Lower lobe of right lung (tissue), 2 donors: ENCODE data around the gene KRT2. TPM values are rescaled to one million over a fixed set of nuclear protein-coding genes. Genes with fewer than 3 reads are reported as not detected.

Experiments
- ATAC-seq, 2 donors: fragments of 200-7000 bp; cut with Tn5 transposase; one replicate each; pipeline ENCODE4 v1.9.1; 2020 to 2022; ENCODE audit warnings: mild to moderate bottlenecking in 2 of 2, moderate library complexity in 2 of 2
- DNase-seq: peaks from one replicate; pipeline ENCODE4 v3.0.0-alpha.2; 2020
- H3K27ac ChIP-seq: fragments of 200-600 bp; one replicate; pipeline ENCODE4 v1.8.0; 2022
- H3K27me3 ChIP-seq: fragments of 200-600 bp; one replicate; pipeline ENCODE4 v1.8.0; 2022; ENCODE audit warnings: low read depth
- H3K36me3 ChIP-seq: fragments of 200-600 bp; one replicate; pipeline ENCODE4 v1.8.0; 2022; ENCODE audit warnings: mild to moderate bottlenecking
- H3K4me1 ChIP-seq: fragments of 200-600 bp; one replicate; pipeline ENCODE4 v1.8.0; 2022
- H3K4me3 ChIP-seq: fragments of 200-600 bp; one replicate; pipeline ENCODE4 v1.8.0; 2022; ENCODE audit warnings: mild to moderate bottlenecking
- H3K9me3 ChIP-seq: fragments of 200-600 bp; one replicate; pipeline ENCODE4 v1.8.0; 2022
- intact Hi-C: fragments of 100-400 bp; cut with DNase I; formaldehyde crosslinking; loops from one replicate; pipeline ENCODE4 v1.11.0; 2022
- total RNA-seq: library from RNA; stranded (reverse); fragmentation: NEBNext Ultra II Directional; extraction: Animal tissue kit (Norgen Biotek cat#: 25700); gene quantifications from one replicate; pipeline ENCODE4 v1.2.1, GENCODE V29; 2021
- TF ChIP-seq, protein P1 (sequence below): fragments of 200-600 bp; IDR thresholded peaks from one replicate; pipeline ENCODE4 v1.8.0; 2022; ENCODE audit warnings: antibody characterized with exemption, mild to moderate bottlenecking
- donor health status: DM: no; HTN: yes; CAD: no; lungs with severe emphysema.

Gene KRT2
- total RNA-seq, 1 donor from 2014 or later = not detected

DNA sequence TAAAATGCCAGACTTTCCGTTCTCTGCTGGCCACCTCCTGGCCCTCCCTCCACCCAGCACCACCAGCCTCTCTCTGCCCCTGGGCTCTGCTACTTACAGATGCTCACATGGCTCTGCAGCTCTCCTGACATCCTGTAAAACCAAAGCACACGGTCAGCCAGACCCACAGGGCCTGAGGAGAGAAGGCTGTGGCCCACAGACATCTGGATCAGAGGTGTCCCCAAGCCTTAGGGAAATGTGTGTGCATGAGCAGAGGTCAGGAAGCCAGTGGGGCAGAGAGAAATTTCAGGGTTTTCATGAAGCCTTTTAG lies 39.8 kb upstream of the KRT2 start:
- Histone ChIP-seq H3K36me3 (no peaks in the 10 kb centered on the region), H3K27me3 (peaks cover 46% of the 10 kb centered on the region), H3K27ac (no peak overlapping the region), H3K4me3 (no peak overlapping the region), H3K9me3 (no peaks in the 10 kb centered on the region), H3K4me1 (peaks cover 9% of the 10 kb centered on the region)
- TF ChIP-seq, protein P1, sequence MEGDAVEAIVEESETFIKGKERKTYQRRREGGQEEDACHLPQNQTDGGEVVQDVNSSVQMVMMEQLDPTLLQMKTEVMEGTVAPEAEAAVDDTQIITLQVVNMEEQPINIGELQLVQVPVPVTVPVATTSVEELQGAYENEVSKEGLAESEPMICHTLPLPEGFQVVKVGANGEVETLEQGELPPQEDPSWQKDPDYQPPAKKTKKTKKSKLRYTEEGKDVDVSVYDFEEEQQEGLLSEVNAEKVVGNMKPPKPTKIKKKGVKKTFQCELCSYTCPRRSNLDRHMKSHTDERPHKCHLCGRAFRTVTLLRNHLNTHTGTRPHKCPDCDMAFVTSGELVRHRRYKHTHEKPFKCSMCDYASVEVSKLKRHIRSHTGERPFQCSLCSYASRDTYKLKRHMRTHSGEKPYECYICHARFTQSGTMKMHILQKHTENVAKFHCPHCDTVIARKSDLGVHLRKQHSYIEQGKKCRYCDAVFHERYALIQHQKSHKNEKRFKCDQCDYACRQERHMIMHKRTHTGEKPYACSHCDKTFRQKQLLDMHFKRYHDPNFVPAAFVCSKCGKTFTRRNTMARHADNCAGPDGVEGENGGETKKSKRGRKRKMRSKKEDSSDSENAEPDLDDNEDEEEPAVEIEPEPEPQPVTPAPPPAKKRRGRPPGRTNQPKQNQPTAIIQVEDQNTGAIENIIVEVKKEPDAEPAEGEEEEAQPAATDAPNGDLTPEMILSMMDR = no peak
- no peak for ATAC-seq
- intact Hi-C loops = no loop called here
- DNase-seq = no peak

- no peaks in the 10 kb centered on the region for H3K9me3 ChIP-seq
- no peak overlapping the region for H3K27ac ChIP-seq
- TF ChIP-seq, protein P1 = no peak
- ATAC-seq (peak; percentile 47 to 57), DNase-seq (no peak)
- H3K4me1 ChIP-seq = peaks cover 9% of the 10 kb centered on the region
- intact Hi-C loops = no loop called here
- no peaks in the 10 kb centered on the region for H3K36me3 ChIP-seq
- H3K27me3 ChIP-seq = peaks cover 51% of the 10 kb centered on the region
- peak overlapping the region; percentile 41 for H3K4me3 ChIP-seq
These were observed 39.2 kb upstream of the KRT2 start for GRCh38 chr12:52691076-52691840.

DNA sequence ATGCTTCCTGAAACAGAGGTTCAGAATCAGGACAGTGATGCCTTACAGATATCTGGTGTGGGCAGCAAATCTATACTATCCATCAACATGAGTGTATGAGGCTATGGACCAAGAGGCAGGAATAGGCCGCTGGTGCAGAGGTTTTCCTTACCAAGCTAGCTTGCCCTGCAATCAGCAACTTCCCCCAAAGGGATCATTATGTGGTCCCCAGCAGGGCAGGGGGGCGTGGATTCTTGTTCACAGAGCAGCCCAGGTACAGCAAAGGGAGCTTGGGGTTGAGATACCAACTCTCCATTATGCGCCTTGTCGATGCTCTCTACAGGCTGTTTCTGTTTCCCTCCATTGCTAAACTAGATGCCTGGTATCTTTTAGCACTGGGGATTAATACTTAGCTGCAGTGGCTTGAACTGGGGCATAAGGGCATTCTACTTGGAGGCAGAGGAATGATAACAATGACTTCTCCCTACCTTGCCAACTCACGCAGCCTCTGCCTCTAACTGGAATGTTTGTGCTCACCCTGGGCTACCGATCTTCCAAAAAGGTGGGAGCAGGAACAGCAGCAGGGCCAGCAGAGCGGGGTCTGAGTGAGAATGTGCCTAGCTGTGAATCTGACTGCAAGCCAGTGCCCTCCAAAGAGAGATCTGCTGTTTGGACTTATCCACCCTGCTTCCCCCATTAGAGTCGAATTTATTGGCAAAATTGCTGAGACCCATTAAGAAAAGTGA lies 38.5 kb upstream of the KRT2 start:
- H3K27ac ChIP-seq = no peak overlapping the region
- intact Hi-C loops = no loop called here
- no peaks in the 10 kb centered on the region for H3K36me3 ChIP-seq
- peaks cover 9% of the 10 kb centered on the region for H3K4me1 ChIP-seq
- H3K9me3 ChIP-seq = no peaks in the 10 kb centered on the region
- H3K4me3 ChIP-seq = peak overlapping the region; percentile 41
- ATAC-seq = no peak
- DNase-seq = no peak
- TF ChIP-seq, protein P1 = no peak
- H3K27me3 ChIP-seq = peaks cover 58% of the 10 kb centered on the region

DNA sequence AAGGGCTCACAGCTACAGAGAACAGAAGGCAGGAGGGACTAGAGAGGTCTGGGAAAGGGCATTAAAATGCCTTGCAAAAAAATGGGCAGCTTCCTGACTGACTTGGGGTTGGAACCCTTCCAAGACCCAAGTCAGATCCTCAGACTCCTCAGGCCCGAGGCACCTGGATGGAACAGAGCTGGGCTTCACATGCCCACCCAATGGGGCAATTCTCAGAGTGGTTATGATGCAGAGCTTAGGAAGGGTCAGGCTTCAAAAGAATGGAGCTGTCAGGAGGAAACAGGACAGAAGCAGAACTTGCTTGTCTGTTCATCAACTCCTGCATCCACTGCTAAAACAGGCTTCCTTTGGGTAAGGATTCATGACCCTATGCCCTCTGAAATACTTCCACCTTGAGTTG lies 37.9 kb upstream of the KRT2 start:
- Histone ChIP-seq H3K36me3 (no peaks in the 10 kb centered on the region), H3K27me3 (peaks cover 64% of the 10 kb centered on the region), H3K4me3 (no peak overlapping the region), H3K27ac (no peak overlapping the region), H3K9me3 (no peaks in the 10 kb centered on the region), H3K4me1 (peaks cover 9% of the 10 kb centered on the region)
- ATAC-seq (no peak), DNase-seq (no peak)
- TF ChIP-seq, protein P1 = no peak
- intact Hi-C loops = no loop called here

DNA sequence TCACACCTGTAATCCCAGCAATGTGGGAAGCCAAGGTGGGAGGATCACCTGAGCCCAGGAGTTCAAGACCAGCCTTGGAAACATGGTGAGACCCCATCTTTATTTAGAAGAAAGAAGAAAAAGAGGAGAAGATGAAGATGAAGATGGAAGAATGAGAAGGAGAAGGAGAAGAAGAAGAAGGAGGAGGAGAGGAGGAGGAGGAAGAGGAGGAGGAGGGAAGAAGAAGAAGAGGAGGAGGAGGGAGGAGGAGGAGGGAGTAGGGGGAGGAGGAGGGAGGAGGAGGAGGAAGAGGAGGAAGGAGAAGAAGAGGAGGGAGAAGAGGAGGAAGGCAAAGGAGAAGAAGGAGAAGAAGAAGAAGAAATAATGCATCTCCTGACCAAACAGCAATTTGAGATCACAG lies 37.2 kb upstream of the KRT2 start:
- ATAC-seq (no peak), DNase-seq (no peak)
- Histone ChIP-seq H3K9me3 (no peaks in the 10 kb centered on the region), H3K36me3 (no peaks in the 10 kb centered on the region), H3K4me1 (peaks cover 9% of the 10 kb centered on the region), H3K27ac (no peak overlapping the region), H3K4me3 (no peak overlapping the region), H3K27me3 (peaks cover 60% of the 10 kb centered on the region)
- TF ChIP-seq, protein P1 = no peak
- intact Hi-C loops = no loop called here
